Retinal pigment epithelial cell (primary cell): ENCODE results near the gene ACBD5.

Source experiments
- DNase-seq: peaks from one replicate; pipeline ENCODE4 v3.0.0-alpha.2; 2010; ENCODE audit warnings: low read depth
- H3K4me3 ChIP-seq: 2 replicates; pipeline ENCODE4 v1.5.1; 2011; ENCODE audit warnings: mild to moderate bottlenecking, low read length, control low read depth, moderate library complexity
- CTCF ChIP-seq: conservative IDR thresholded peaks from 2 replicates; pipeline ENCODE4 v1.5.1; 2011; ENCODE audit warnings: low read depth, low read length, control low read depth, inconsistent platforms

ACBD5 gene

GRCh38 chr10:27150261-27150660 lies 90.3 kb downstream of the ACBD5 start:
- DNase-seq, result no peak
- no peak for TF ChIP-seq CTCF
- no peak overlapping the region for H3K4me3 ChIP-seq

DNA sequence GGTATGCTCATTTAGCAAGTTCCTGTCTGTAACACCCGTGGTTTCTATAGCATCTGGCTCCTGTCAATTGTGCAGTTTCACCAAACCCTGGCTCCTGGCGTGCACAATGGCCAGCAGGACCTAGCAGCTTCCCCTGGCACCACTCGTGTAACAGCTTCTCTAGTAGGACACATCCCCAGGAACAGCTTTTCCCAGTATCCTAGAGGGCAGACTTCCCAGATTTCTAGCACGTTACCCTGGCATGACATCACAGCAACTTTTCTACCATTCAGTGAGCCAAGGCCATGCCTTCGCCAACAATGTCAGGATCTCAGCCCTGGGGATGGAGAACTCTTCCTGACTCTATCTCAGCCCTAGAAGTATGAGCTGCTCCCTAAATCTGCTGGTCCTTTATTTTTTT lies 92.9 kb downstream of the ACBD5 start:
- DNase-seq, result no peak
- H3K4me3 ChIP-seq, result no peak overlapping the region
- TF ChIP-seq CTCF, result no peak

DNA sequence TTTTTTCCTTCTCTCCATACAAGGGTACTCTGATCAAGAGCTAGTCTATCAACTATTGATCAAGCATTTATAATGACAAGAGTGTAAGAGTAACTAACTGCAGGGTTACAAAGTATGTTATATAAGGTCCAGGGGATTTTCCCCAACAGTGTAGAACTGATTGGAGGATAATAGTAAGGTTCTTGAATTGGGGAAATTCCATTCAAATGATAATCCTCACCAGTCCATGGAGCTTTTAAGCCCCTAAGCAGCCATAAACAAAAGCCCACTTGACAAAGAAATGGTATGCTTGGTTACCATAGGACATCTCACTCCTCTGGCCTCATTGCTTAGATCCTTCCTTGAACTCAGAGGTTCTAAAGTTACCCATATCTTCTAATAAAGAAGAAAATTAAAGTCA lies 94.7 kb downstream of the ACBD5 start:
- no peak for TF ChIP-seq CTCF
- no peak for DNase-seq
- H3K4me3 ChIP-seq, result no peak overlapping the region
